Stimulated activated naive CD8-positive, alpha-beta T cell treated with anti-CD3 and anti-CD28 coated beads, Interleukin-15, amount 100 ng/mL, for 72 hours (primary cell): Measurements from ENCODE around the gene SLC2A11.

Experiments used
- ATAC-seq: fragments of 150-1000 bp; cut with Tn5 transposase; 2 replicates; pipeline ENCODE4 v1.10.0; 2021; ENCODE audit warnings: mild to moderate bottlenecking, moderate library complexity
- DNase-seq, 2 donors: peaks; one replicate each; pipeline ENCODE4 v3.0.0; 2021 to 2022
- H3K27ac Mint-ChIP-seq, 2 donors: one replicate each; pipeline ENCODE4 v1.8.0; 2022; ENCODE audit warnings: mild to moderate bottlenecking in 2 of 2, mixed read lengths in 2 of 2, moderate library complexity in 2 of 2
- H3K27me3 Mint-ChIP-seq: one replicate; pipeline ENCODE4 v1.8.0; 2022; ENCODE audit warnings: mixed read lengths
- H3K4me1 Mint-ChIP-seq: one replicate; pipeline ENCODE4 v1.8.0; 2022; ENCODE audit warnings: mild to moderate bottlenecking, mixed read lengths
- H3K4me3 Mint-ChIP-seq, 2 donors: one replicate each; pipeline ENCODE4 v1.8.0; 2022; ENCODE audit warnings: mild to moderate bottlenecking in 2 of 2, mixed read lengths in 2 of 2, moderate library complexity in 1 of 2
- H3K9me3 Mint-ChIP-seq, 2 donors: one replicate each; pipeline ENCODE4 v1.8.0; 2022; ENCODE audit warnings: mixed read lengths in 2 of 2

The SLC2A11 gene

DNA sequence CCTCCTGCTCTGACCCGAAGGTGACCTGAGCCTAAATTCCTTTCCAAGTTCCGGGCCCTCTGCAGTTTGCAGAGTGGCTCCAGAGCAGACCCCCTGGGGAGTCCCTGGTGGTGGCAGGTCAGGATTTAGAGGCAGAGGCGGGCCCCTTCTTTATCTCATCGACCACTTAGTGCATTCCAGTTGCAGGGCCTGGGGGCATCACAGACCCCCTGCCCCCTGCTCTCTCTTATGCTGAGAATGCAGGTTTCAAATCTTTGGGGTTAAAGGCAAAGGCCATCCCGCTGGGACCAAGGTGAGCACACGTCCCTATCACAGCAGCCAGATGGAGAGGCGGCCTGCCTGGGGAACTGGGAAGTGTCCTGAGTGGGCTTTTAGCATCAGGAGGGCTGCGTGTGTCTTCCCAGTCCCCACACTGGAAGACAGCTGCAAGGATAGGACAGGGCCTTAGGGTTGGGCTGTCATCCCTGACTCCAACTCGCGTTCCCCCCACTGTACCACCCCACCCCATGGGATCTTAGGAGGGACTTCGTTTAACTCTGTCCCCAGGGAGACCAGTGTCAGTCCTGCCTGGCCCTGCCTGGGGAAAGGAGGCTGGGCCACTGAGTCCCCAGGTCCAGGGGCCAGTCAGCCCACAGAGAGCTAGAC is 30.2 kb upstream of the SLC2A11 start:
- Mint-ChIP-seq H3K27ac (no peak overlapping the region), H3K9me3 (no peaks in the 10 kb centered on the region), H3K4me1 (peaks cover 13% of the 10 kb centered on the region), H3K4me3 (no peak overlapping the region), H3K27me3 (no peaks in the 10 kb centered on the region)
- DNase-seq: no peak
- ATAC-seq: no peak

DNA sequence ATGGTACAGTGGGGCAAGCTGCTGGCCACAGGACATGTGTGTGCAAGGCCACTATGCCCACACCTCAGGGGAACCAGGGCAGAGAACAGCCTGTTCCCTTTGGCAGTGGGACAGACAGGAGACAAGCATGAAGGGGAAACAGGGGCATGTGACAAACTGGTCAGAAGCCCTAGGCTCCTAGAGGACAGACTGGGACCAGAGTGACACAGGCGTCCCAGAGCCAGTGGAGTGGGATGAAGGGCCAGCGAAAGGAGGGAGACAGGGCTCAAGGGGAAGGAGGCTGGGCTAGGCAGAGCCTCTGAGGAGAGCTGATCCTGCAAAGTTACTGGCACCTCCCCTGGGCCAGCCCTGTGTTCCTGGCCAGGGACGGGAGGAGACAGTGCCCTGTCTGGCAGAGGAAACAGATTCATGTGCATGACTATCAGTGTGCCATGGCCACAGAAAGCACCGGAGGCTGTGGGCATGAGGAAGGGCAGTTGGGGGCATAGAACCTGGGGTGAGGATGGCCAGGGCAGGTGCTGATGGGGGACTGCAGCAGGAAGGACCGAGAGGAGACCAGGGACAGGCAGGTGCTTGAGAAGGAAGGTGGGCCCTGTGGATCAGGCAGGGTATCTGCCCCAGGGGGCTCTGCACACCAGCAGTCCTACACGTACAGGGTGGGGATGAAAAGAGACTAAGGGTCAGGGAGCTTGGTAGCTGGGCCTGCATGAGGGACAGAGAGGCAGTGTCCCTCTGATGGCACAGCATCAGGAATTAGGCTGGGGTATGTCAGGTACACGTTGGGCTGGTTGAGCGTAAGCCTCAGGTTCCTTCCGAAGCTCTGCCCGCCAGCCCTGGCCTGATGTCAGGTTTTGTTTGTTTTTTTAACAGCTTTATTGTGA is 28.6 kb upstream of the SLC2A11 start:
- no peak overlapping the region for H3K4me3 Mint-ChIP-seq
- H3K27ac Mint-ChIP-seq: peak overlapping the region in 1 of 2 donors; percentile 56
- no peaks in the 10 kb centered on the region for H3K9me3 Mint-ChIP-seq
- DNase-seq (no peak), ATAC-seq (no peak)
- H3K4me1 Mint-ChIP-seq: peaks cover 13% of the 10 kb centered on the region
- H3K27me3 Mint-ChIP-seq: no peaks in the 10 kb centered on the region

DNA sequence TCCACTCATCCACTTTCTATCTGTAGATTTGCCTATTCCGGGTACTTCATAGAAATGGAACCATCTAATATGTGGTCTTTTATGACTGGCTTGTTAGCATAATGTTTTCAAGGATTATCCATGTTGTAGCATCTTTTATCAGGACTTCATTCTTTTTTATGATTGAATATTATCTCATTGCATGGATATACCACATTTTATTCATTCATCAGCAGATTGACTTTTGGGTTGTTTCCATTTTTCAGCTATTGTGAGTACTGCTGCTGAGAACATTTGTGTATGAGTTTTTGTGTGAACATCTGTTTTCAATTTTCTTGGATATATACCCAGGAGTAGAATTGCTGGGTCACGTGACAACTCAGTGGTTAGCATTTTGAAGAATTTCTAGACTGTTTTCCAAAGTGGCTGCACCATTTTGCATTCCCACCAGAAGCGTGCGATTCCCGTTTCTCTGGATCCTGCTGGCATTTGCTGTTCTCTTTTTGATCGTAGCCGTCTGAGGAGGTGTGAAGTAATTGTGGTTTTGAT is 27.8 kb upstream of the SLC2A11 start:
- DNase-seq (no peak), ATAC-seq (no peak)
- H3K4me1 Mint-ChIP-seq: peaks cover 13% of the 10 kb centered on the region
- H3K27me3 Mint-ChIP-seq: no peaks in the 10 kb centered on the region
- H3K9me3 Mint-ChIP-seq: no peaks in the 10 kb centered on the region
- H3K27ac Mint-ChIP-seq: peak overlapping the region in 1 of 2 donors; percentile 5
- H3K4me3 Mint-ChIP-seq: no peak overlapping the region

DNA sequence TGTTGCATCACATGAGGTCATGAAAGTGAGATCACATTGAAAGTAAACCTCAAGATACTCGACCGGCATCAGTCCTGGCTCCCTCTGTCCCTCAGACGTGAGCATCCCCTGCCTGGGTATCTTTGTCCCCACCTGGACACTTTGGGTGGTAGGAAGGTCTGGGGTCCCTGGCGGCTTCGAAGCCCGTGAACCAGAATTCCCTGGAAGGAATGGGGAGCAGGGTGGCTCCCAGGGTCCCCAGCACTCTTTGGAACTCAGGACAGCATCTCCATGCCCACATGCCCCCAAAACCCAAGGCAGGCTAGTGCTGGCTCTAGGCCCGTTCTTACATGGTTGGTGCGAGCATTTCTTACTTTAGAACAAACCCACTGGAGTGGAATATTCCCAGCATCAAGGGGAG is 26.4 kb upstream of the SLC2A11 start:
- no peak overlapping the region for H3K4me3 Mint-ChIP-seq
- no peaks in the 10 kb centered on the region for H3K27me3 Mint-ChIP-seq
- ATAC-seq (no peak), DNase-seq (no peak)
- H3K9me3 Mint-ChIP-seq: no peaks in the 10 kb centered on the region
- H3K27ac Mint-ChIP-seq: no peak overlapping the region
- peaks cover 3% of the 10 kb centered on the region for H3K4me1 Mint-ChIP-seq

DNA sequence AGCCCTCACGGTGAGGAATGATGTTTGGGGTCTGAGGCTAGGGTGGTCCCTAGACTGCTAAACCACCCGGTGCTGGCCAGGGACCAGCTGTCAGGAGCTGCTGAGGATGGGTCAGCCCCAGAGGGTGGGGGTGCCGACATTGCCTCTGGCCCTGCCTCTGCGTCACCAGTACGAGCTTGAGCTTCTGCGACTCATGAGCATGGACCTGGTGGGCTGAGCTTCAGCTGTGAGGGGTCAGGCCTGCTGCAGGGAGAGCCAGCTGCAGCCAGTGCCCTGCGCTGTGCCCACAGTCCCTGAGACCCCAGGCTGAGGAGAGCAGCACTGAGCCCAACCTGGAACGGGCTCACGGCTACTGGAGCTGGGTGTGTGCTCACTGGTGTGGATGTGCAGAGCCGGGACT is 25.9 kb upstream of the SLC2A11 start:
- no peak overlapping the region for H3K4me3 Mint-ChIP-seq
- H3K4me1 Mint-ChIP-seq: no peaks in the 10 kb centered on the region
- H3K9me3 Mint-ChIP-seq: no peaks in the 10 kb centered on the region
- ATAC-seq: no peak
- no peak overlapping the region for H3K27ac Mint-ChIP-seq
- H3K27me3 Mint-ChIP-seq: no peaks in the 10 kb centered on the region
- DNase-seq: no peak

DNA sequence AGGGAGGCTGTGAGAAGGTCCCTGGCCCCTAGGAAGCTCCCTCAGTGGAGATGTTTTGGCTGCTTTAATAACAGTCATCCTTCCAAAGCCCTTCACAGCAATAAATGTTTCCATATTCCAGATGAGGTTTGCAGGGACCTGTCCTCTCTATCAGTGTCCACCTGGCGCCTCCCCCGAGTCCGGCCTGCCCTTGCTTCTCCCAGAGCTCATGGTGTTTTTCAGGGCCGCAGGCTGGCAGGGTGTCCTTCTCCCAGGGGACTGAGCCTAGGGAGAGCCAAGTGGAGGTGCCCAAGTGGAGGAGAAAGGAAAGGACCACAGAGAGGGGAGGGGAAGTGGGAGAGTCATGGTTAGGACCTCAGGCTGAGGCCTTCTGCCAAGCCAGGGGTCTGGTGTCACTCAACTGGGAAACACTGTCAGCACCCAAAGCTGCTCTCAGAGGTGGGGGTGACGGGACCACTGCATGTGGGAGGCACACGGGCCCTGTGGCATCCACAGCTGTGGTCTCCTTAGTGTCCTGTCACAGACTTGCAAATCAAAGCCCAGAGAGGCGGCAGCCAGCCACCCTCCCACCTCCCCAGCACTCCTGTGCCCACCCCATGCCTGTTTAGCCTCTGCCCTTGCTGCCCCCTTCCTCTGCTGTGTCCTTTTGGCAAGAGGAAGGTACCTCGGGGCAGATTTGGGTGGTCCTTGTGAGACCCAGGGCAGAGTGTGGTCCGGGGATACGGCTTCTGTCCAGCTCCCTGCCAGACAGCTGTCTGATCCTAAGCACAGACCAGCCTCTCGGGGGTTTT is 25.3 kb upstream of the SLC2A11 start:
- Mint-ChIP-seq H3K4me1 (peaks cover 4% of the 10 kb centered on the region), H3K27me3 (no peaks in the 10 kb centered on the region), H3K9me3 (no peaks in the 10 kb centered on the region), H3K27ac (peak overlapping the region in 1 of 2 donors; percentile 7), H3K4me3 (no peak overlapping the region)
- ATAC-seq (no peak), DNase-seq (no peak)

DNA sequence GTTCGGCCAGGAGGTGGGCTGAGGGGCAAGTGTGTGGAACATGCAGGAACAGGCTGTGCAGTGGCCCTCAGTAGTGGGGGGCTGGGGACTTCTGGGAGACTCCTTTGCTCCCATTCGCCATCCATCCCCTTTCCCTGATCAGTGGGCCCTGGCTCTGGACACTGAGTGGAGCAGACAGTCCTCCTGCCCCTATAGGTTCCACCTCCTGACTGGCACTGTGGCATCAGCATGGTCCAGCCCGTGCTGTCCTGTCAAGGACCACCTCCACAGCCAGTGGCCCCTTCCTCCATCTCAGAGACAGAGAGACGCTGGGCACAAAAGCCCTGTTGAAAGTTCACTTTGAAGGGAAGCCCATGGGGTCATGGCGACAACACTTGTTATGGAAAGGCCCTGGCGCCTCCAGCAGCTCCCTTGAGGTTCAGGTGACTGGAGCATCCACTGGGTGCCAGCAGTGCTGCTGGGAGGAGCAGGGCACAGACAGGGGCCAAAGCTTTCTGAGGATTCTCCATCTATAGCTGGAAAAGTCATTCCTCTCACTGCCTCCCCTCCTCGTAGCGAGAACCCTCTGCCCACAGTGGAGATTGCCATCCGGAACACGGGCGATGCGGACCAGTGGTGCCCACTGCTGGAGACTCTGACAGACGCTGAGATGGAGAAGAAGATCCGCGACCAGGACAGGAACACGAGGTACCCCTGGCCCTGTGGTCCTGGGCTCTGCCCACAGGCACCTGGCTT is 24.5 kb upstream of the SLC2A11 start:
- peaks cover 12% of the 10 kb centered on the region for H3K4me1 Mint-ChIP-seq

DNA sequence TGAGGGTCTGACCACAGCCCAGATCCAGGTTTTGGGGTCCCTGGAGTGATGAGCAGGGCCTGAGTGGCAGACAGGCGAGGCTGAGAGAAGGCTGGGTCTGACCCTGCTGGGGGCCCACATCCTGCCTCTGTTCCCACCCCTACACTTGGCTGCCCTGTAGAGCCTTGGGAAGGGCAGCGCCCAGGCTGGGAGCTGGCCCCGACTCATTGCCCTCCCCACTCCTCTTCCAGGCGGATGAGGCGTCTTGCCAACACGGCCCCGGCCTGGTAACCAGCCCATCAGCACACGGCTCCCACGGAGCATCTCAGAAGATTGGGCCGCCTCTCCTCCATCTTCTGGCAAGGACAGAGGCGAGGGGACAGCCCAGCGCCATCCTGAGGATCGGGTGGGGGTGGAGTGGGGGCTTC is 23.8 kb upstream of the SLC2A11 start:
- no peak overlapping the region for H3K4me3 Mint-ChIP-seq
- H3K4me1 Mint-ChIP-seq: peaks cover 18% of the 10 kb centered on the region
- H3K9me3 Mint-ChIP-seq: no peaks in the 10 kb centered on the region
- DNase-seq (no peak), ATAC-seq (no peak)
- no peaks in the 10 kb centered on the region for H3K27me3 Mint-ChIP-seq
- no peak overlapping the region for H3K27ac Mint-ChIP-seq

More for the DNA sequence above, 24.5 kb upstream of the SLC2A11 start:
- Mint-ChIP-seq H3K27me3 (no peaks in the 10 kb centered on the region), H3K9me3 (no peaks in the 10 kb centered on the region), H3K27ac (no peak overlapping the region), H3K4me3 (no peak overlapping the region)
- DNase-seq (no peak), ATAC-seq (no peak)

DNA sequence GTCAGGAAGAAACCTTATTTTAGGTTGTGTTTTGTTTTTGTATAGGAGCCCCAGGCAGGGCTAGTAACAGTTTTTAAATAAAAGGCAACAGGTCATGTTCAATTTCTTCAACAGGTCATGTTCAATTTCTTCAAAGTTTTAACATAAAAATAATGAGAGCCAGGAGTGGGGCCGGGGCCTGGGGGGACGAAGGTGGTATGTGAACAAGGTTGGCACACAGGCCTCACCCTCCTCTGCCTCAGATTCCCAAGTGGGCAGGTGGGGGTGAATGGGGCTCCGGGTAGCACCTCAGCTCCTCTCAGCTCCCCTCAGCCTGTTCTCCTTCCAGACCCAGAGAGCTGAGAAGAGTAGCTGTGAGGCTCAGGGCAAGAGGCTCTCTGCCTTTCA is 23.3 kb upstream of the SLC2A11 start:
- H3K9me3 Mint-ChIP-seq: no peaks in the 10 kb centered on the region
- peaks cover 23% of the 10 kb centered on the region for H3K4me1 Mint-ChIP-seq
- H3K4me3 Mint-ChIP-seq: no peak overlapping the region
- DNase-seq: no peak
- ATAC-seq: no peak
- H3K27ac Mint-ChIP-seq: no peak overlapping the region
- H3K27me3 Mint-ChIP-seq: no peaks in the 10 kb centered on the region

DNA sequence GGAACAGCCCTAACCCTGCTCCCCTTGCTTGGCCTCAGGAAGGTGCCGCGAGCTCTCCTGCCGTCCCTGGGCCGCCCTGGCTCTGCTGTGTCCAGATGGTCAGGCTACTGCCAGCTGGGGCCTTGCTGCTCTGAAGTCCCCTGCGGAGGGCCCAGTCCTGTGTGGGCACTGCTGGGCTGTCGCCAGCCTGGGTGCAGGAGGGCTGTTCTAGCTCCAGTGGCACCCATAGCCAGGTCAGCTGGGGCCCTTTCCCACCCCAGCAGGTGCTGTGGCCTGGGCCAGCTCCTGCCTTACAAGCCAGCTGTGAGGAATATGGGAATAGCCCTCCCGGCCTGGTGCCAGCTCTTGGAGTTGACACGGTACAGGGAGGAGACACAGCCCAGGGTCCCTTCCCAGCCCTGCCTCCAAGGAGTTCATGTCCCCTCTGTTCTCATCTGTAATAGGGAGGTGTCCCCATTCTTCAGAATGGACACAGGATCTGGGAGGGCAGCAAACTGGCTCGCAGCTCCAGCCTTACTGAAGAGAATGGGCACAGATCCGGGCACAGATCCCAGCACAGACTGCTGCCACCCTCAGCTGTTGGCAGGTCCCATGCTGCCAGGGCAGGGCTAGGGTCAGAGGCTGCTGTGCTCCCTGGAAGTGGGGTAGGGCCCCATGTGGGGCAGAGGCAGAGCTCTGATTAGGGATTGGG is 22.7 kb upstream of the SLC2A11 start:
- no peaks in the 10 kb centered on the region for H3K9me3 Mint-ChIP-seq
- no peak for ATAC-seq
- H3K4me1 Mint-ChIP-seq: peaks cover 28% of the 10 kb centered on the region
- DNase-seq: no peak
- no peak overlapping the region for H3K27ac Mint-ChIP-seq
- no peak overlapping the region for H3K4me3 Mint-ChIP-seq
- H3K27me3 Mint-ChIP-seq: peaks cover 5% of the 10 kb centered on the region

DNA sequence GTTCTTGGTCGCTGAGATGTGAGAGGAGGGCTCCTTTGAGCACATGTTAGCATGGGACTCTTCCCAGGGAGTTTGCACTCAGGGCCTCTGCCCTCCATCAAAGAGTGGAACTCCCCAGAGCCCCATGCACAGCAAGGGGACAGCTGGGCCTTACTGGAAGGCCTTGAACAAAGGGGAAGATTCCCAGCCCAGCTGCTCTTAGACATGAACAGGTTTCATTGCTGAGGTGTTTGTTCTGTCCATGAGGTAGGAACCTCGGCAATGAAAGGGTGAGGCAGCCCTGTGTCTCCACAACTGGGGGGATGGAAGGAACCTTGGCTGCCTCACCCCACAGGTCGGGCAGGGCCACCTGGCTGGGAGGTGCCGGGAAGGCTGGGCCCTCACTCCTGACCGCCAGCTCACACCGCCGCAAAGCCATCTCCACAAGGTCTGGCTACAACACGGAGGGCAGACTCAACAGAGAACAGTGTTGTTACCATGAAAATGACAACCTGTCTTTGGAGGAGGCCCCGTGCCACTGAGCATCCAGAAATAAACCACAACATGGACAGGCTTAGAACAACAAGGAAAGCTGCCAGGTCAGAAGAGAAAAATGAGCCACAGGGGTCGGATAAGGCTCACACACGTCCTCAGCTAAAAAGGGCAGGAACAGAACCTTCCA is 22.1 kb upstream of the SLC2A11 start:
- Mint-ChIP-seq H3K9me3 (no peaks in the 10 kb centered on the region), H3K4me1 (peaks cover 28% of the 10 kb centered on the region), H3K27ac (peak overlapping the region in 1 of 2 donors; percentile 10), H3K4me3 (no peak overlapping the region), H3K27me3 (peaks cover 7% of the 10 kb centered on the region)
- ATAC-seq: no peak
- DNase-seq: no peak

DNA sequence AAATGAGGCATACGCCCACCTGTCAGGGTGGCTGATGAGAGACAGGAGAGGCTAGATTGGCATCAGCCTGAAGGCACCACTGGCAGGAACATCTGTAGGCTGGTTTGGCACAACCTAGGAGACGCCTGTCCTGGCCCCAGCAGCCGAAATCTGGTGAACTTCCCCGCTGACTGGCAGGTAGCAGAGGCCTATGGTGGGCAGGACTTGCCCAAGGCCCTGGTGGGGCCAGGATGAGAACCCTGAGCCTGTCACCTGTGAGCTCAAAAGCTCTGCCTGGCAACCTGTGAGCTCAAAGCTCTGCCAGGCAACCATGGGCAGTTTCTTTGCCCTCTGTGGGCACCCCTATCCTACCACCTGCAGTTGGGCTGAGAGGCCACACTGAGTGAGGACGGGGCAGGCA is 21.4 kb upstream of the SLC2A11 start:
- DNase-seq (no peak), ATAC-seq (no peak)
- no peak overlapping the region for H3K27ac Mint-ChIP-seq
- H3K4me3 Mint-ChIP-seq: no peak overlapping the region
- peaks cover 7% of the 10 kb centered on the region for H3K27me3 Mint-ChIP-seq
- peaks cover 28% of the 10 kb centered on the region for H3K4me1 Mint-ChIP-seq
- H3K9me3 Mint-ChIP-seq: no peaks in the 10 kb centered on the region

DNA sequence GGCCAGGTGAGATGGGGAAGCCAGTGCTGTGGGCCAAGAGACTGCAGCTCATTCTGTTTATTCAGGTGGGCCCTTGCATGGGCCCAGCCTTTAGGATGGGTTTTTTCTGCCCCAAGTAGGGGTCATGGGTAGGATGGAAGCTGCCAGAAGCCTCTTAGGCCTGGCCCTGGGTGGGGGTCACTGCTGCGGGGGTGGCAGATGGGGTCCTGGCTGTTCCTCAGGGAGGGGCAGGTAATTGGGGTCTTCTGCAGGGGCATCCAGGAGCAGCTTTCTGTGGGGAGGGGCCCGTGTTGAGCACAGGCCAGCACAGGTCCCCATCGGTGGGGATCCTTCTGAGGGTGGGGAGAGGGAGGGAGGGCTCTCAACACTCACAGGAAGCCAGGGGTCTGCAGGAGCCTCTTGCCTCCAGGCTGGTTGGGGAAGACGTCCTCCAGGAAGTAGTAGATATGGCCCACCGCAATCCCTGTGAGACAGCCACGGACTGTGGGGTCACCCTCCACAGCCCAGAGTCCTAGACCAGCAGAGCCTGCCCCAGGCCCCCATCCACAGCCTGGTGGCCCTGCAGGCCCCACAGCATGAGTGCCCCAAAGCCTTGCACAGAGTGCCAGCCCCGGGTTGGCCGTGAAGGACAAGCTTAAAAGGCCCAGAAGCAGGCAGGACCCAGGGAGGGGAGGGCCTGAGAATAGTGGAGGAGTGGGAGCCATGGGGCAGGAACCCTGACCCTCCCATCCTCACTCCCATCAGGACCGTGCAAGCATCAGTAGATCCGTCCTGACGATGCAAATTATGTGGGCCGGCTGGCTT is 20.8 kb upstream of the SLC2A11 start:
- peaks cover 7% of the 10 kb centered on the region for H3K27me3 Mint-ChIP-seq
- H3K4me3 Mint-ChIP-seq: peak overlapping the region; percentile 16 to 96
- H3K4me1 Mint-ChIP-seq: peaks cover 28% of the 10 kb centered on the region
- ATAC-seq: no peak
- H3K27ac Mint-ChIP-seq: no peak overlapping the region
- no peak for DNase-seq
- H3K9me3 Mint-ChIP-seq: no peaks in the 10 kb centered on the region

DNA sequence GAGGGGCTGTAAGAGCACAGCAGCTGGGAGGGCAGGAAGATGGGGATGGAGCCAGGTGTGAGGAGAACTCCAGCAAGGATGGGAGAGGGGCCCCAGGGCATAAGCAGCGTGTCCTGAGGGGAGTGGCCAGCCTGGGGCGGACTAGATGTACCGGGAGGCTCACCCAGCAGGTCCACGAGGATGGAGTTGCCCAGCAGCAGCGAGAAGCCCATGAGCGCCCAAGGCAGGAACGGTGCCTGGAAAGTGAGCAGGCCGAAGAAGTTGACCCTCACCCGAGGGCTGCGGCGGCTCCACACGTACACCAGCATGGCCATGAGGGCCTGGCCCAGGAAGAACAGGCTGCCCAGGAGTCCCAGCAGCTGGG is 20.2 kb upstream of the SLC2A11 start:
- Mint-ChIP-seq H3K4me1 (peaks cover 28% of the 10 kb centered on the region), H3K4me3 (peak overlapping the region; percentile 96 to 97), H3K9me3 (no peaks in the 10 kb centered on the region), H3K27ac (no peak overlapping the region), H3K27me3 (peaks cover 7% of the 10 kb centered on the region)
- DNase-seq (no peak), ATAC-seq (no peak)
